T-cell (primary cell): ENCODE measurements around the gene PEX6. TPM values are rescaled to one million over a fixed set of nuclear protein-coding genes. Genes with fewer than 3 reads are reported as not detected.
"Not testable (repeated sequence)": the region's sequence is repeated elsewhere in the genome, so short reads cannot be mapped to it uniquely, and the experiment has no call there.

Experiments used
- ATAC-seq, 4 experiments: fragments of 200-7000 bp in 3 of 4; fragments of 150-1000 bp in 1 of 4; cut with Tn5 transposase; replicated peaks in 1 of 4; 1 replicate in 3 of 4; 2 replicates in 1 of 4; pipeline ENCODE4 v1.10.0; 2021; ENCODE audit warnings: moderate library complexity in 3 of 4, mild to moderate bottlenecking in 2 of 4, moderate number of reproducible peaks in 1 of 4
- CTCF ChIA-PET, 2 donors: fragments of 300-600 bp; sonication (Branson Sonifier 250); formaldehyde crosslinking; loops; one replicate each; lab custom pipeline; 2022; ENCODE audit warnings: antibody characterized with exemption in 2 of 2; lab: Charles Lee
- POLR2A ChIA-PET, 2 donors: fragments of 300-600 bp; sonication (Branson Sonifier 250); formaldehyde crosslinking; loops; one replicate each; lab custom pipeline; 2022; ENCODE audit warnings: antibody characterized with exemption in 2 of 2; lab: Charles Lee
- DNase-seq, 35 experiments: peaks; one replicate each; pipeline versions ENCODE4 v3.0.0 to v3.0.0-alpha.2; 2013 to 2023
- H3K27ac ChIP-seq: one replicate; pipeline ENCODE4 v1.5.1; 2013; ENCODE audit warnings: low read length
- H3K27me3 ChIP-seq, 2 experiments: replicated peaks in 1 of 2; 1 replicate in 1 of 2; 2 replicates in 1 of 2; pipeline versions ENCODE4 v1.6.1 to v1.7.0; 2013; ENCODE audit warnings: low read length in 1 of 2, mixed read lengths in 1 of 2; ENCODE audit not compliant: control insufficient read depth in 2 of 2, insufficient read depth in 2 of 2; ENCODE audit errors: extremely low read depth in 1 of 2
- H3K36me3 ChIP-seq, 2 donors: 1 replicate in 1 of 2; 2 replicates in 1 of 2; pipeline versions ENCODE4 v1.6.1 to v1.7.0; 2013; ENCODE audit warnings: low read length in 1 of 2; ENCODE audit not compliant: control insufficient read depth in 2 of 2, insufficient read depth in 1 of 2; ENCODE audit errors: extremely low read depth in 1 of 2
- H3K4me1 ChIP-seq, 2 experiments: 1 replicate in 1 of 2; 2 replicates in 1 of 2; pipeline versions ENCODE4 v1.6.1 to v1.7.0; 2013; ENCODE audit warnings: low read length in 2 of 2, mixed read lengths in 1 of 2; ENCODE audit not compliant: insufficient read depth in 2 of 2, control insufficient read depth in 1 of 2; ENCODE audit errors: extremely low read depth in 1 of 2
- H3K4me3 ChIP-seq, 2 donors: 1 replicate in 1 of 2; 2 replicates in 1 of 2; pipeline versions ENCODE4 v1.5.1 to v1.7.0; 2013; ENCODE audit warnings: mild to moderate bottlenecking in 2 of 2, low read length in 1 of 2, moderate library complexity in 1 of 2; ENCODE audit not compliant: control insufficient read depth in 1 of 2; ENCODE audit errors: extremely low read depth in 1 of 2
- H3K9me3 ChIP-seq: 2 replicates; pipeline ENCODE4 v1.7.0; 2013
- H3K27ac Mint-ChIP-seq, 2 donors: one replicate each; pipeline ENCODE4 v1.8.0; 2020 to 2021; ENCODE audit warnings: mild to moderate bottlenecking in 2 of 2, mixed read lengths in 2 of 2
- H3K27me3 Mint-ChIP-seq, 2 donors: one replicate each; pipeline ENCODE4 v1.8.0; 2021 to 2022; ENCODE audit warnings: mixed read lengths in 2 of 2
- H3K36me3 Mint-ChIP-seq: one replicate; pipeline ENCODE4 v1.8.0; 2021; ENCODE audit warnings: mixed read lengths
- H3K4me1 Mint-ChIP-seq, 3 donors: one replicate each; pipeline ENCODE4 v1.8.0; 2020 to 2022; ENCODE audit warnings: mixed read lengths in 3 of 3, mild to moderate bottlenecking in 1 of 3
- H3K4me3 Mint-ChIP-seq, 3 donors: one replicate each; pipeline ENCODE4 v1.8.0; 2020 to 2022; ENCODE audit warnings: mild to moderate bottlenecking in 3 of 3, mixed read lengths in 3 of 3, moderate library complexity in 3 of 3
- H3K9me3 Mint-ChIP-seq, 3 donors: one replicate each; pipeline ENCODE4 v1.8.0; 2020 to 2022; ENCODE audit warnings: mixed read lengths in 3 of 3
- WGBS: methylation state at CpG from one replicate; pipeline ENCODE4 v1.1.5; 2013; ENCODE audit warnings: missing lambda C conversion rate; ENCODE audit not compliant: insufficient coverage; 5-methylcytosine and 5-hydroxymethylcytosine counted together
- total RNA-seq, 35 experiments: library from RNA in 6 of 35; stranded (reverse) in 6 of 35; fragments of 120-200 nt in 1 of 35; gene quantifications; one replicate each; pipeline versions ENCODE4 v1.2.1 to v1.2.4 and lab custom pipeline; 2013 to 2026

Gene PEX6
- total RNA-seq, 5 donors from 2014 or later (not counting 1 experiment from before 2014, with no cell fraction given), result 20.5 to 30.5 (median 27.4) TPM

DNA sequence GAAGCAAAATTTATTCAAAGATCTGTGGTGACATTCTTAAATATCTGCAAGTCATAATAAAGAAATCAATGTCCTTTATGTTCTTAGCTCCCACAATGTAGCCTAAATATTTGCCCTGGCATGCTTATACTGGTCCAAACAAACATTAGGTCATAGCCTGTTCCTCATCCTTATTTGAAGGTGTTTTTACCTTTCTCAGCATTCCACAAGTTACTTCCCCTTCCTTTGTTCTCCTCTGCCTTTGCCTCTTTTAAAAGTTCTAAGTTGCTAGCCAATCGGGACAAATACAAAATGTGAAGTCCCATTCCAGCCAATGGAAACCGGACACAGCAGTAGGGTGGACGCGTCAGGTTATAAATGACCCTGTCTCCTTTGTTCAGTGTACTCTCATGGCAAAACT, 24.6 kb downstream of the PEX6 start:
- H3K36me3 Mint-ChIP-seq, H3K4me1 Mint-ChIP-seq, H3K9me3 ChIP-seq, ATAC-seq, H3K27ac Mint-ChIP-seq, H3K4me3 ChIP-seq, H3K27me3 ChIP-seq, H3K9me3 Mint-ChIP-seq, H3K36me3 ChIP-seq, H3K27ac ChIP-seq, H3K4me1 ChIP-seq, POLR2A ChIA-PET, DNase-seq, H3K4me3 Mint-ChIP-seq, H3K27me3 Mint-ChIP-seq: not testable (repeated sequence)
- CTCF ChIA-PET, result interaction anchor here in 1 of 2 donors (0.6 kb wide), 2 partner anchors 9 to 365 kb away, joined by 3 read pairs; no protein-coding TSS in a partner anchor
- WGBS, result no CpG with 5 or more reads among the region's 4 CpGs

DNA sequence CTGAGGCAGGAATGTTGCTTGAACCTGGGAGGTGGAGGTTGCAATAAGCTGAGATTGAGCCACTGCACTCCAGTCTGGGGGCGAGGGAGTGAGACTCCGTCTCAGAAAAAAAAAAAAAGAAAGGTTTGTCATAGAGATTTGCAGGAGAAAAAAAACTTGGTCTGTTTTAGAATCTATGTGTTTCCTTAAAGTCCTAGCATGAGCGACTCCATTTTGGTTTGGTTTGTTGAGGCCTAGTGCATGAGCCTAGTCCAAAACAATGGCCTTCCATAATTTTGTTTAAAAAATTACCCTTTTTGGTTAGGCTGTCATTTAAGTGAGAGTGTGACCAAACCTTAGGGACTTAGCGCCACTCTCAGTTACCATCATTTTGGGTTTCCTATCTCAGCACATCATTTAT, 26.6 kb downstream of the PEX6 start:
- no peaks in the 10 kb centered on the region for H3K9me3 Mint-ChIP-seq

DNA sequence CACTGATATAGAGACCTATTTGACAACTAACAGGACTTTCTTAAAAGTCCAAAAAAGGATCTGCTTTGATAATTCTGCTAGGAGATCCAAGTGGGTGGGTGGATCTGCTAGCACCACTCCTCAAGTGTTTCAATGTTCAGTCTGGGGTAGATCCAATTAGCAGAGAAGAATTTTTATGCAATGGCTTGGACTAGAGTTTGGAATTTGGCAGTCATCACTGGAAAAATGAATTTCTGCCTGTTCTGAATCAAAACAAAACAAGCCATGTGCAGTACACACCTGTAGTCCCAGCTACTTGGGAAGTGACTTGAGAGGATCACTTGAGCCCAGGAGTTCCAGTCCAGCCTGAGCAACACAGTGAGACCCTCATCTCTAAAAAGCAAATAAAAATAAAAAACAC, 31.0 kb downstream of the PEX6 start:
- no peaks in the 10 kb centered on the region for H3K9me3 Mint-ChIP-seq
- no peaks in the 10 kb centered on the region for H3K27me3 Mint-ChIP-seq
- H3K36me3 Mint-ChIP-seq, result peaks cover 4% of the 10 kb centered on the region
- no peak overlapping the region for H3K4me3 Mint-ChIP-seq
- CTCF ChIA-PET, result interaction anchor here in 1 of 2 donors (0.5 kb wide), 1 partner anchor 650 kb away, joined by 3 read pairs; no protein-coding TSS in a partner anchor
- peaks cover 0 to 13% of the 10 kb centered on the region in 2 donors for H3K36me3 ChIP-seq
- H3K9me3 ChIP-seq, result no peaks in the 10 kb centered on the region
- H3K4me3 ChIP-seq, result no peak overlapping the region
- ATAC-seq (no peak), DNase-seq (no peak)
- H3K4me1 ChIP-seq, result no peaks in the 10 kb centered on the region
- POLR2A ChIA-PET, result no interaction called here
- no peak overlapping the region for H3K27ac ChIP-seq
- H3K4me1 Mint-ChIP-seq, result no peaks in the 10 kb centered on the region
- peak overlapping the region in 1 of 2 donors; percentile 0 for H3K27ac Mint-ChIP-seq
- H3K27me3 ChIP-seq, result no peaks in the 10 kb centered on the region

More for the DNA sequence above, 26.6 kb downstream of the PEX6 start:
- Histone ChIP-seq H3K4me3 (no peak overlapping the region), H3K36me3 (no peaks in the 10 kb centered on the region), H3K4me1 (no peaks in the 10 kb centered on the region), H3K9me3 (no peaks in the 10 kb centered on the region), H3K27ac (no peak overlapping the region), H3K27me3 (no peaks in the 10 kb centered on the region)
- no peak overlapping the region for H3K4me3 Mint-ChIP-seq
- H3K27ac Mint-ChIP-seq, result no peak overlapping the region
- WGBS, result 100% methylated on average over 1 of the region's 4 CpGs
- DNase-seq (no peak), ATAC-seq (no peak)
- ChIA-PET CTCF (interaction anchor here in 1 of 2 donors (0.7 kb wide), 1 partner anchor 26 kb away, joined by 3 read pairs; the partner anchor contains the start of gene PEX6), POLR2A (no interaction called here)
- no peaks in the 10 kb centered on the region for H3K27me3 Mint-ChIP-seq
- H3K36me3 Mint-ChIP-seq, result peaks cover 2% of the 10 kb centered on the region
- no peaks in the 10 kb centered on the region for H3K4me1 Mint-ChIP-seq

DNA sequence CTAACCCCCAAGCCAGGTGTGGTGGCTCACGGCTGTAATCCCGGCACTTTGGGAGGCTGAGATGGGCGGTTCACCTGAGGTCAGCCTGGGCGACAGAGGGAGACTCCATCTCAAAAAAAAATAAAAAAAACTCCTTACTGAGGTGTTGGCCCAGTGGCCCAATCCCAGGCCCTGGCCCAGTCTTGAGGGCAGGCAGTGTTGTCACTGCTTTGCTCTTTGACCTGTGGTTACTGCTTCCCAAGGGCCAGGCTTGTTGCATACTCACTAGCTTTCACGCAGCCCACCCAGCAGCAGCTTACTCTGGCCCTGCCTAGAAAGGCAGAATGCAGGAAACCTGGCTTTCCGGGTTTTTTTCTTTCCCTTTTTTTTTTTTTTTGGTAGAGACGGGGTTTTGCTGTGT, 36.5 kb downstream of the PEX6 start:
- Mint-ChIP-seq H3K9me3 (no peaks in the 10 kb centered on the region), H3K27ac (no peak overlapping the region), H3K27me3 (no peaks in the 10 kb centered on the region), H3K36me3 (peaks cover 15% of the 10 kb centered on the region), H3K4me3 (no peak overlapping the region), H3K4me1 (peaks cover 3 to 9% (median 4%) of the 10 kb centered on the region in 3 donors)
- no peak overlapping the region for H3K27ac ChIP-seq
- 100% methylated on average over 1 of the region's 7 CpGs for WGBS
- H3K4me3 ChIP-seq, result no peak overlapping the region
- H3K9me3 ChIP-seq, result no peaks in the 10 kb centered on the region
- ATAC-seq (no peak), DNase-seq (no peak)
- H3K27me3 ChIP-seq, result no peaks in the 10 kb centered on the region
- H3K4me1 ChIP-seq, result no peaks in the 10 kb centered on the region
- H3K36me3 ChIP-seq, result peaks cover 18 to 57% of the 10 kb centered on the region in 2 donors
- ChIA-PET POLR2A (interaction anchor here in 1 of 2 donors (0.6 kb wide), 1 partner anchor 39 kb away, joined by 4 read pairs; no protein-coding TSS in a partner anchor), CTCF (no interaction called here)

DNA sequence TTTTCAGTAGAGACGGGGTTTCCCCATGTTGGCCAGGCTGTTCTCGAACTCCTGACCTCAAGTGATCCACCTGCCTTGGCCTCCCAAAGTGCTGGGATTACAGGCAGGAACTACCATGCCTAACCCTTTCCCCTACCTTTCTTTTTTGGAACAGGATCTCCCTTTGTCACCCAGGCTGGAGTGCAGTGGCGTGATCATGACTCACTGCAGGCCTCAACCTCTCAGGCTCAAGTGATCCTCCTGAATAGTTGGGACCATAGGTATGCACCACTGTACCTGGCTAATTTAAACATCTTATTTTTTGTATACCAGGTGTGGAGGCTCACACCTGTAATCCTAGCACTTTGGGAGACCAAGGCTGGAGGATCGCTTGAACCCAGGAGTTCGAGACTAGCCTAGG, 37.6 kb downstream of the PEX6 start:
- H3K9me3 ChIP-seq, CTCF ChIA-PET: not testable (repeated sequence)
- POLR2A ChIA-PET, result interaction anchor here in 1 of 2 donors (0.6 kb wide), 1 partner anchor 21 kb away, joined by 5 read pairs; no protein-coding TSS in a partner anchor

DNA sequence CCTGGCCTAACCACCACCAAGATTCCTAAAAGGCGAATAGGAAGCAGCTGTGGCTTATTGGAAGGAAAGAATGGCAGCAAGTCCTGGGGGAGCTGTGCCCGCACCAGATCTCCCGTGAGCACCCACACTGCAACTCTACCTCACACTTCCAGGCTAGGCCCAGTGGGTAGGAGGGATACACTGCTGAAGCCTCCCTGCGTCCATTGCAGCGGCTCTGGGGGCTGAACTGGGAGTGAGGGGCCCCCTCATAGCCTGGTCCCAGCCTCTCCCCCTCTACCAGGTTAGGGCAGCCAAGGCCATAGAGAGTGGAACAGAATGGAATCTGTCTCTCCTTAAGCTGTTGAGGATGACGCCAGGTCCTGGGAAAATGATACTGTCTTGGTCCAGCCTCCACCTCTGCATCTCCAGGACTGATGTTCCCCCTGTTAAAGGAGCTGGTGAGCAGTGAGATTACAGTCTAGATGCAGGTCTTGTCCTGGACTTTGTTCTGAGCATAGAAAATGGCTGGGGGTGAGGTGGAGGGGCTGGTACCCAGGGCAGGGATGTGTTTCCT, 38.4 kb downstream of the PEX6 start:
- no peaks in the 10 kb centered on the region for H3K9me3 Mint-ChIP-seq
- no peak overlapping the region for H3K27ac ChIP-seq
- no peaks in the 10 kb centered on the region for H3K27me3 Mint-ChIP-seq
- peaks cover 30% of the 10 kb centered on the region for H3K36me3 Mint-ChIP-seq
- no peaks in the 10 kb centered on the region for H3K9me3 ChIP-seq
- H3K4me3 Mint-ChIP-seq, result no peak overlapping the region
- CTCF ChIA-PET, result interaction anchor here in 1 of 2 donors (0.6 kb wide), 1 partner anchor 15 kb away, joined by 3 read pairs; no protein-coding TSS in a partner anchor
- DNase-seq (no peak), ATAC-seq (no peak)
- POLR2A ChIA-PET, result interaction anchor here in 1 of 2 donors (0.6 kb wide), 1 partner anchor 20 kb away, joined by 5 read pairs; no protein-coding TSS in a partner anchor
- H3K4me1 Mint-ChIP-seq, result peaks cover 9 to 16% (median 13%) of the 10 kb centered on the region in 3 donors
- H3K36me3 ChIP-seq, result peaks cover 26 to 76% of the 10 kb centered on the region in 2 donors
- no peaks in the 10 kb centered on the region for H3K27me3 ChIP-seq
- H3K4me1 ChIP-seq, result no peaks in the 10 kb centered on the region
- H3K4me3 ChIP-seq, result no peak overlapping the region
- WGBS, result 83% methylated on average over 1 of the region's 6 CpGs
- peak overlapping the region in 1 of 2 donors; percentile 22 for H3K27ac Mint-ChIP-seq

More for the DNA sequence above, 37.6 kb downstream of the PEX6 start:
- H3K4me1 ChIP-seq, H3K4me3 Mint-ChIP-seq, H3K27me3 ChIP-seq, H3K27me3 Mint-ChIP-seq, H3K4me3 ChIP-seq, ATAC-seq, DNase-seq, H3K4me1 Mint-ChIP-seq, H3K27ac ChIP-seq, H3K9me3 Mint-ChIP-seq: not testable (repeated sequence)
- peak overlapping the region in 1 of 2 donors; percentile 55 for H3K27ac Mint-ChIP-seq
- WGBS, result 93% methylated on average over 2 of the region's 5 CpGs
- H3K36me3 Mint-ChIP-seq, result peaks cover 22% of the 10 kb centered on the region
- H3K36me3 ChIP-seq, result peaks cover 23 to 68% of the 10 kb centered on the region in 2 donors
